Activated T-cell treated with anti-CD3 and anti-CD28 coated beads, Interleukin-2, amount 50 U/mL, for 4 hours (primary cell): ENCODE measurements around the gene HOXA11. TPM values are rescaled to one million over a fixed set of nuclear protein-coding genes. Genes with fewer than 3 reads are reported as not detected.

ENCODE experiments used
- ATAC-seq, 2 donors: fragments of 200-7000 bp; cut with Tn5 transposase; one replicate each; pipeline ENCODE4 v1.10.0; 2021
- DNase-seq: peaks from one replicate; pipeline ENCODE4 v3.0.0-alpha.2; 2020
- H3K27me3 Mint-ChIP-seq: one replicate; pipeline ENCODE4 v1.8.0; 2021; ENCODE audit warnings: low read depth, mixed read lengths
- H3K36me3 Mint-ChIP-seq: one replicate; pipeline ENCODE4 v1.8.0; 2022; ENCODE audit warnings: mixed read lengths; ENCODE audit not compliant: insufficient read depth
- H3K4me1 Mint-ChIP-seq: one replicate; pipeline ENCODE4 v1.8.0; 2021; ENCODE audit warnings: low read depth, mixed read lengths
- H3K4me3 Mint-ChIP-seq: one replicate; pipeline ENCODE4 v1.8.0; 2021; ENCODE audit warnings: mild to moderate bottlenecking, moderate library complexity, mixed read lengths
- H3K9me3 Mint-ChIP-seq: one replicate; pipeline ENCODE4 v1.8.0; 2021; ENCODE audit warnings: mixed read lengths
- total RNA-seq, 3 donors: library from RNA; stranded (reverse); gene quantifications; one replicate each; pipeline ENCODE4 v1.2.1, GENCODE V29; 2021

Gene HOXA11
- not detected for total RNA-seq

- Mint-ChIP-seq H3K27me3 (peaks cover 87% of the 10 kb centered on the region), H3K4me1 (peaks cover 46% of the 10 kb centered on the region), H3K36me3 (no peaks in the 10 kb centered on the region), H3K9me3 (no peaks in the 10 kb centered on the region), H3K4me3 (peak within 1 kb of the TSS; percentile 64)
- ATAC-seq (no peak), DNase-seq (no peak)
These were observed at the start of gene HOXA11 for GRCh38 chr7:27185013-27185853. Gene HOXA11, minus strand, starts transcription at chr7:27185232. Its CDS starts 88 bp downstream, at chr7:27185144.

GRCh38 chr7:27229448-27229847 lies 44.4 kb upstream of the HOXA11 start:
- H3K4me1 Mint-ChIP-seq: no peaks in the 10 kb centered on the region
- no peak for ATAC-seq
- H3K27me3 Mint-ChIP-seq: peaks cover 71% of the 10 kb centered on the region
- no peaks in the 10 kb centered on the region for H3K9me3 Mint-ChIP-seq
- no peaks in the 10 kb centered on the region for H3K36me3 Mint-ChIP-seq
- no peak for DNase-seq
- H3K4me3 Mint-ChIP-seq: no peak overlapping the region

- H3K9me3 Mint-ChIP-seq: no peaks in the 10 kb centered on the region
- no peak for ATAC-seq
- peaks cover 79% of the 10 kb centered on the region for H3K27me3 Mint-ChIP-seq
- H3K36me3 Mint-ChIP-seq: no peaks in the 10 kb centered on the region
- DNase-seq: no peak
- peaks cover 2% of the 10 kb centered on the region for H3K4me1 Mint-ChIP-seq
- no peak overlapping the region for H3K4me3 Mint-ChIP-seq
These were observed 40.2 kb upstream of the HOXA11 start for GRCh38 chr7:27224983-27225934.

DNA sequence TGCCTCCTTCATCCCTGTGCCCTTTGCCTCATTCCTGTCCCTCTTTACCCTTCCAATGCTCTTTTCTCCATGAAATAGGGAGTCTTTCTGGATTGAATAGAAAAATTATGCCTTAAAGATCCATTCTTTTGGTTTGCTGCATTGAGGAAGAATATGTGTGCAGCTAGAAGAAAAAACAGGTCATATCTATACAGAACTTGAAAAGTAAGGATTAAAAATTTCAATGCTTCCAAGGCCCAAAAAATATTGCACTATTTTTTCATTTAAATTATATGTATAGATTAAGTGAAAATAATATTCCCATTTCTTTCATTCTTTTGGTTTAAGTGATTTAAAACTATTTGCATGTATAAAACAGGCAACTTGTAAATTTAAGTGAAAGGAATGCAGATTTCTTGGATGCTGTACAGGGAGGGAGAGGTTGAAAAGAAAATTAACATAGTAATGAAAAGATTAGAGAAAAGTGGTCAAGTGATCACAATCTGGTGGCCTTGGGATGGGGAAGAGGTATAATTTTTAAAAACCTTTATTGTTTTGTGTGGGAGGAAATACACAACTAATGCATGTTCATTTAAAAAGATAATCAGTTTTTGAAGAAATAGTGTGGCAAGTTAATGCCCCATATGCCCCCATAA lies 39.0 kb upstream of the HOXA11 start:
- Mint-ChIP-seq H3K4me3 (no peak overlapping the region), H3K27me3 (peaks cover 79% of the 10 kb centered on the region), H3K9me3 (no peaks in the 10 kb centered on the region), H3K36me3 (no peaks in the 10 kb centered on the region), H3K4me1 (peaks cover 6% of the 10 kb centered on the region)
- ATAC-seq: no peak
- DNase-seq: no peak

DNA sequence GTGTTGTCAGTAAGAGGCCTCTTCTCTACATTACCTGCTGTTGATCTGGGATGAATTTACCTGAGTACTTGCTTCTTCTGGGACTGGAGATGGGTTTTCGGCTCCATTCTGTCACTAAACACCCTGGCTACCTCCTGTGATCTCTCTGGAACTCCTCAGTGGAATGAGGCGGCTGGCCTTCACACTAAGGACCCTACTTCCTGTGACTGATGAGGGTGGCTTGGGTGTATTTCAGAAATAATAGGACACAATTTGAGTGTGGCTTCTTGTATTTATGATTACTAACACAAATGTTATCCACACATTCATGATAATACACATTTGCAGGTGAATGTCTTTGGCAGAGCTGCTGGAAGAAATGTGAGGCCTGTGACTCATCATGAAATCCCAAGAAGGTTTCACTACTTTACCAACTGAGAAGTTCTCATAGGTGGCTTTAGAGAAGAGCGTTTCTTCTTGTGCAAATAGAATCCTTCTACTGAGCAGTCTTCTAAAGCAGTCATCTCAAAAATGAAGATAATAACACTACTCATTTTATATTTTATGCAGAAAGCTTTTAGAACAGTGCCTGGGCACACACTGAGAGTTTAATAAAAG lies 36.3 kb upstream of the HOXA11 start:
- Mint-ChIP-seq H3K27me3 (peaks cover 75% of the 10 kb centered on the region), H3K36me3 (no peaks in the 10 kb centered on the region), H3K4me3 (no peak overlapping the region), H3K9me3 (no peaks in the 10 kb centered on the region), H3K4me1 (peaks cover 6% of the 10 kb centered on the region)
- peak; percentile 59 to 68 for ATAC-seq
- no peak for DNase-seq

DNA sequence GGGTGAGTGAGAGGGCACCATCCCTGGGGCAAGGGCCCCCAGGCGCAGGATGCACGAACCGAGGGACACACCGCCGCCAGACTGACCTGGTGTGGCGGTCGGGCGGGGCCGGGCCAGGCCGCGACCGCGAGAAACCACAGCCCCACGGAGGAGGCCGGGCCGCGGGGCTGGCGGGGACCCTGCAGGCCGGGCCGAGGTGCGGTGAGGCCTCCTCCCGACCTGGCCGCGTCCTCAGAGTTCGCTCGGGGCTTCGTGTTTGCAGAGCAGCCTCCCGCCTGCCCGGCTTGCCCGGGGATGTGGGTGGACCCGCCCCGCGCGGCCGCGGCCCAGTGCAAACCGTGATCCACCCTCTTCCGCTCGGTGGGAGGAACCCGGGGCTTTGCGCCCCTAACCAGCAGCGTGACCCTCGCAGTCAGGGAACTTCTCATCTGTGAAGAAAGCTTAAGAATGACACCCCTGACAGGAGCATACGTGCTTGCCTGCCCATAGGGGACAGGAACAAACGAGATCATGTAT lies 35.5 kb upstream of the HOXA11 start:
- H3K4me1 Mint-ChIP-seq: peaks cover 6% of the 10 kb centered on the region
- ATAC-seq (peak; percentile 19 to 35), DNase-seq (no peak)
- no peak overlapping the region for H3K4me3 Mint-ChIP-seq
- H3K9me3 Mint-ChIP-seq: no peaks in the 10 kb centered on the region
- peaks cover 79% of the 10 kb centered on the region for H3K27me3 Mint-ChIP-seq
- H3K36me3 Mint-ChIP-seq: no peaks in the 10 kb centered on the region

GRCh38 chr7:27219821-27220220 lies 34.8 kb upstream of the HOXA11 start:
- ATAC-seq (peak in 1 of 2 donors; percentile 19), DNase-seq (no peak)
- peaks cover 6% of the 10 kb centered on the region for H3K4me1 Mint-ChIP-seq
- H3K9me3 Mint-ChIP-seq: no peaks in the 10 kb centered on the region
- H3K4me3 Mint-ChIP-seq: no peak overlapping the region
- H3K27me3 Mint-ChIP-seq: peaks cover 79% of the 10 kb centered on the region
- no peaks in the 10 kb centered on the region for H3K36me3 Mint-ChIP-seq

DNA sequence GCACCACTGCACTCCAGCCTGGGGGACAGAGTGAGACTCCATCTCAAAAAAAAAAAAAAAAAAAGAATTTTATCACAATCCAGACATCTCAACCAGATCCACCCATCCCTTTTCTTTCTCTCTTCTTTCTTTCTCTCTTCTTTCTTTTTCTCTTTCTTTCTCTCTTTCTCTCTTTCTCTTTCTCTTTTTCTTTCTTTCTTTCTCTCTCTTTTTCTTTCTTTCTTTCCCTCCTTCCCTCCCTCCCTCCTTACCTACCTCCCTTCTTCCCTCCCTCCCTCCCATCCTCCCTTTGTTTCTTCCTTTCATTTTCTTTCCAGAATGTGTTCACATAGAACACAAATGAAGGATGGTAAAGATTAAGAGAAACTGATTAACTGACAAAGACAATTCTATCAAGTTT lies 32.9 kb upstream of the HOXA11 start:
- DNase-seq (no peak), ATAC-seq (no peak)
- H3K27me3 Mint-ChIP-seq: peaks cover 81% of the 10 kb centered on the region
- H3K4me1 Mint-ChIP-seq: peaks cover 6% of the 10 kb centered on the region
- no peaks in the 10 kb centered on the region for H3K36me3 Mint-ChIP-seq
- H3K4me3 Mint-ChIP-seq: no peak overlapping the region
- H3K9me3 Mint-ChIP-seq: no peaks in the 10 kb centered on the region

DNA sequence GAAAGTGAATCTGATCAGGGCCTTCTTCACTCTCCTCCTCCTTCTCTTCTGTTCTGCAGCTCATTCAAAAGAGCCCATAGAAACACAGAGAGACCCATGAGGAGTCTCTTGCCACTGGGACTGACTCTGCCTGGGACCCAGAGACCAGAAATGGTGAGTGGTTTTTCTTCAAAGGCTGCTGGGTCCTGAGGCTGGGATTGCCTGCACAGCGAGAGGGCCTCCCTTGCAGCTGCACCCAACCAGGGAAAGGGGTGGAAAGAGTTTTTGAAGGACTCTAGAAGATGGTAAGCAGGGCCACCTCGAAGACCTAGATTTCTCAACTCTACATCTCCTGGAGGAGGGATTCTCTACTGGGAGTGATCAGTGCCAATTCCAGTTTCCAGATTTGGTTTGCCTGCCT lies 30.3 kb upstream of the HOXA11 start:
- DNase-seq: no peak
- no peak for ATAC-seq
- Mint-ChIP-seq H3K9me3 (no peaks in the 10 kb centered on the region), H3K27me3 (peaks cover 90% of the 10 kb centered on the region), H3K36me3 (no peaks in the 10 kb centered on the region), H3K4me3 (no peak overlapping the region), H3K4me1 (peaks cover 10% of the 10 kb centered on the region)

DNA sequence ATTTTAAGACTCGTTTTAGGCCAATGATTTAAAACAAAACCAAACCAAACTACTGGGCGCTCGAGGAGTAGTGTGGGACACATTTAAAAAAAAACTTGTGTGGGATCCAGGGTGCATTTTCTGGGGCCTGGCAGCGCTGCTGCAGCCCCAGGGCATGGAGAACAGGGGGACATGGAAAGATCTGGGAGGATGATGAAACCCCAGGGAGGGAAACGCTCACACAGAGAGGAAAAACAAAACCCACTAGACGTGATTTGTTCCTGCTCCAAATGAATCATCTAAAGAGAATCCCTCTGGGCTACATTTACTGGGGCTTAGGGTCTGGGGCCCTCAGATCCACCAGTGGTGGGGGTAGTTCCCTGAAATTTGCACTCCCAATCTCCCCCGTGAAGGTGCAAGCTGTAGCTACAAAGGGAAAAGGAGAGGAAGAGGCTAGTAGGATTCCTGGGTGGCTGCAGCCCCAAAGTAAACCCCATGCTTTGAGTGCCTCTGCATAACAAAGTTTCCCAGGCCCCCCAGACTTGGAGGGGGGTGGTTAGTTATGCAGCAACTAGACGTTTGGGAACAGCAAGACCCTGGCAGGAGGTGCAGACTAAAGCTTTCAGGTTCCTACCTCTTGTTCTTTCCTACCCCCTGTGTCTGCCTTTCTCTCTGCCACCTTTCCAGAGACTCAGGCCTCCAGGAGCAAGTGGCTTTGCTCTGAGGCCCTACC lies 29.4 kb upstream of the HOXA11 start:
- DNase-seq: no peak
- Mint-ChIP-seq H3K4me1 (peaks cover 9% of the 10 kb centered on the region), H3K9me3 (no peaks in the 10 kb centered on the region), H3K27me3 (peaks cover 91% of the 10 kb centered on the region), H3K36me3 (no peaks in the 10 kb centered on the region), H3K4me3 (no peak overlapping the region)
- no peak for ATAC-seq

DNA sequence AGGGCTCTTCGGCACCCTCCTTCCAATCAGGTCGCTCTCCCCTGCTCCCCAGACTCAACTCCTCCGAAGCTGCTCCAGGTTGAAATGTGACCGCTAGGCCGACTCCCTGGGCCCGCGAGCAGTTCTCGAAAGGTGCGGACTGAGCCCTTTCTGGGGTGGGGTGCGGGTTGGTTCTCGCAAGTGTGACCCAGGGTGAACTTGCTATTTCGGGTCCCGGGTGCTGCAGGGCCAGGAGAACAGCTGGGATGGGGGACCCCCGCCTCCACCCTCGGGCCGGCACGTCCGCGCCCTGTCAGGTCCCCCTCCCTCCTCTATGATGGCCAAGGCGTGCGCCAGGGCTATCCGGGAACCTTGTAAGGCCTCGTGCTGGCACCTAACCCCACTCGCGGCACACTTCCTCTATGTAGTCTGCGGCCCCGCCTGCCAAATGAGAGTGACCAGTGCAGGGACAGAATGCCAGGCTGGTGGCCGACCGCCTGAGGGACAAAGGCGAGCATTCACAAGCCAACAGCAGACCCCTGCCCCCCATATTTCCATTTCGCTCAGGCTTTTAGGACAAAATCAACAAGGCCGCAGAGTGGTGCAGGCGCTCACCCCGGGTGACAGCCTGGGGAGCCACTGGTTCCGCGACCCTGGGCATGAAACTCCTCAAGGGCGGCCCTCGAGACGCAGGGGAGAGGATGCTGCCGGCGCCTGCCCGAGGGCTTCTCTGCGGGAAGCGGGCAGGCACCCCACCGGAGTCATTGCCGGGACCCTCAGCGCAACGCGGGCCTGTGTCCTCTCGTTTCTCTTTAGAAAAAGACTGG lies 28.6 kb upstream of the HOXA11 start:
- peaks cover 9% of the 10 kb centered on the region for H3K4me1 Mint-ChIP-seq

DNA sequence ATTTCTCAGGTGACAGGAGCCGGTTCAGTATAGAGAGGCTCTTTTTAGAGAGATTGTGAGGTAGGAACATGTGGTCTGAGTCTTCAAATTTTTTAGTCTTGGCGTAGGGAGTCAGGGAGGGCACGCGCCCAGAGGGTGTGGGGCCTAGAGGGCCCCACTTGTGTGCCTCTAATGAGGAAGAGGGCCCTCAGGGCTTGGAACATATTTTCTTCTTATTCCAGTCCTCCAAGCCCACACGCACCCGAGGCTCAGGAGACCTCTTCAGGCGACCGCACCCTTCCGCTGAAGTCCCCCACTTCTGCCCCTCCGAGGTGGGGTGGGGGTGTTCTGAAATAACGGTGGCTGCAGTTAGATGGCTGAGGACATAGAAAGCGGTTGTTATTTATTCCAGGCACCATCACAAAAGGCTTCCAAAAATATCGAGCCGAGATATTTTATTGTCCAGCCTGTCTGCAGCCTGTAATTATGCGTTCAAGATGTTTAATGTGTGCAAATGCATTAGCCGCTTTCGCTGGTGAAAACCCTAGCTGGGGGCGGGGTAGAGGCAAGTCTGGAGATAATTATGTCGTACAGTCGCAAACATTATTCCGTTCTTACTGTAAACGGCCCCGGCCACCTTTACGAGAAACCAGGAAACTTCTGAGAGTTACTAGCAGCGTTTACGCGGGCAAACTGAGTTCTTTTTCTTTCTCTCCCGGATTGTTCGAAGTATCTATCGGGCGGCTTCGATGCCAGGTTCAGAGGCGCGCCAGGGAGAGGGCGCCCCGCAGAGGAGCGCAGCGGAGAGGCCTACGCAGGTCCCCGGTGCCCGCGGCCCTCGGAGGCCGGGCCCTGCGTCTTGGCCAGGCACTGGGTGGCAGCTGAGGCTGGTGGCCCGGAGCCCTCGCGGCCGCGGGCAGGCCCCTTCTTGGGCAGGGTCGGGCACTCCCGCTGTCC lies 27.7 kb upstream of the HOXA11 start:
- peaks cover 9% of the 10 kb centered on the region for H3K4me1 Mint-ChIP-seq
- DNase-seq: no peak
- no peaks in the 10 kb centered on the region for H3K36me3 Mint-ChIP-seq
- ATAC-seq: peak; percentile 12 to 41
- no peak overlapping the region for H3K4me3 Mint-ChIP-seq
- peaks cover 90% of the 10 kb centered on the region for H3K27me3 Mint-ChIP-seq
- no peaks in the 10 kb centered on the region for H3K9me3 Mint-ChIP-seq

More for the DNA sequence above, 28.6 kb upstream of the HOXA11 start:
- Mint-ChIP-seq H3K36me3 (no peaks in the 10 kb centered on the region), H3K9me3 (no peaks in the 10 kb centered on the region), H3K4me3 (no peak overlapping the region), H3K27me3 (peaks cover 92% of the 10 kb centered on the region)
- no peak for ATAC-seq
- no peak for DNase-seq
